DMS153 (cell line): Measurements from ENCODE around the gene CTR9.

Source experiments
- DNase-seq: peaks from one replicate; lab custom pipeline; 2025; lab: John Stamatoyannopoulos, UW

The CTR9 gene

DNA sequence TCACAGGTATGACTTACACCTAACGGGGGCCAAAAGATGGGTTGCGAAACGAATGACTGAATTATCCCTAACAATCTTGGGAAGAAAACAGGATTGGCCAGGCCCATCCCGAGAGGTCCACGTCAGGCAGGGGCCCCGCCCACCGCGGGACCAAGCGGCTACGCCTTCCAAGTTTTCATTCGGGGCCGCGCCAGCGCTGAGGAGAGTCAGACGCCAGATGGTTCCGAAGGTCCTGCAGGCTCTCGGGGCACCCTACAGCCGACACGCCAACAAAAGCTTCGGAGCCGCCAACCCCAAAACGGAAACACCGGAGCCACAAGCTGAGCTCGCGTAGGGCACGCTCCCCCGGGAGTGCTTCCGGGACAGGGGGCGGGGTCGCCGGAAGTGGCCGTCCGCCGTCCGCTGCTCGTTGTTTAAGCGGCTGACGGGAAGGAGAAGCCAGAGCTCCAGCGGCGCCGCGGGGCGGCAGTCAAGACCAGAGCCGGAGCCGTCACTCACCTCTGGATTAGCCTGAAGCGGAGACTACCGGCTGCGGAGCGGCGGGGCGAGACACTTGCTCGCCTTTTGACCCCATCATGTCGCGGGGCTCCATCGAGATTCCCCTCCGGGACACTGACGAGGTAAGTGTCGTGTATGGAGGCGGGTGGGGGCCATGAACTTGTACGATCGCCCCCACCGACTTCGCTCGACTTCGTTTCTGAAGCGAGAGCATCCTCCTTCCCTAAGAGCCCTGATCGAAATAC, at the start of gene CTR9:
CTR9 (plus strand) TSS at position 409 of the 743 bp plus-strand sequence; CDS start at position 576, 167 bp downstream.
- peak; percentile 92 for DNase-seq

DNA sequence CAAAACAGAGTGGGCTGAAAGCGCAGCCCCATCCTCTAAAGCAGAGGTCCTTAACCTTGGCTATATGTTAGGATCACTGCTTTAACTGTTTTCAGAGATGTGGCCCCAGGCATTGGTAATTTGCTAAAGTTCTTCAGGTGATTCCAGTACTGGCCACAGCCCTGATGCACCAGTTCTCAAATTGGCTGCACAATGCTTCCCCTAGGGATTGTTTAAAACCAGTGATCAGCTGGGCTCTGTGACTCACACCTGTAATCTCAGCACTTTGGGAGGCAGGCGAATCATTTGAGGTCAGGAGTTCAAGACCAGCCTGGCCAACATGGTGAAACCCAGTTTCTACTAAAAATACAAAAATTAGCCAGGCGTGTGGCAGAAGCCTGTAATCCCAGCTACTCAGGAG, 49.1 kb upstream of the CTR9 start:
- DNase-seq = no peak

DNA sequence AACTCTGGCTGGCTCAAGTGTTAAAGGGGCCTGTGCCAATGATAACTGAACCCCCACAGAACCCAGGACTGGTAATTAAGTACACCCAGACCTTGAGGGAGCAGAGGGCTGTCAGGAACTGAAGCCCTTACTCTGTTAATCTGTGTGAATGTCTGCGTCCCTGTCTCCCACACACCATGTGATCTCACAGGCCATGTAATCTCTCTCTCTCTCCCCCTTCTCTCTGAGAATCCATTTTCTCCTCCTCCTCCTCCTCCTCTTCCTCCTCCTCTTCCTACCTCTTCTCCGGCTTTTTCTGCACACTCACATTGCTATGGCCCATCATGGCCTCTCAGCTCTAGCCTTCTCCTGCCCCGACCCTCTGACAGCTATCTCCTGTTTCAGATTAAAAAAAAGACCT, 42.9 kb upstream of the CTR9 start:
- DNase-seq = no peak

DNA sequence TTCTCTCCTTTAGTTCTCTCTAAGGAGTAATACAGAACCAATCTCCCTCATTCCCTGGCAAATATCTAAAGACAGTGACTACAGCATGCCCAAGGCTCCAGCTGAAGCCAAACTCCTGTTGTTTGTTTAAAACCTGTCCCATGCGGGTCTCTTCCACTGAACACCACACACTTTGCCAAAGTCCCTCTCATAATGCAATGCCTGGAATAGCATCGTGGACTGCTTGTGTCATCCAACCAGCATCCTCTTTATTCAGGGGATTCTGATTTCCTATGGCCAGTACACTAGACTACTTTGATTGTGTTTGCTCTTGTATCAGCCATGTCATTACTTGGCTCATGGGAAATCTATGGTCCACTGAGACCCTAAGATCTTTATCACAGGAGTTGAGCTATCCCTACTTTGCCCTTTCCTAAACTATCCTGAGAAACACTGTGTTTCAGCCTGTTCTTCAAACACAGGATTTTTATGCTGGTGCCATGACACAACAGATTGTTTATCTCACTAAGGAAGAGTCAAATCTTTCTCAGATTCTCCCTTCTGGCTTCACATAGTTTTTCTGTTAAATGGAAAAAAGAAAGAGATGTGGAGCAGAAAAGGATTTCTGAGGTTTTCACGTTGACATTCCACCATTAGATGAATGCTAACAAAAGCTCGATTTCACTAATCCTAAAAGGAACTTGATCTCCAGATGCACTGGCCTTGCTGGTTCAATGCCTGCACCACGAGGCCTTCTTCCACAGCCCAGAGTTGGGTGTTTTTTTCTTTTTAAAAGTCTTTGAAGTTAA, 41.6 kb upstream of the CTR9 start:
- no peak for DNase-seq

DNA sequence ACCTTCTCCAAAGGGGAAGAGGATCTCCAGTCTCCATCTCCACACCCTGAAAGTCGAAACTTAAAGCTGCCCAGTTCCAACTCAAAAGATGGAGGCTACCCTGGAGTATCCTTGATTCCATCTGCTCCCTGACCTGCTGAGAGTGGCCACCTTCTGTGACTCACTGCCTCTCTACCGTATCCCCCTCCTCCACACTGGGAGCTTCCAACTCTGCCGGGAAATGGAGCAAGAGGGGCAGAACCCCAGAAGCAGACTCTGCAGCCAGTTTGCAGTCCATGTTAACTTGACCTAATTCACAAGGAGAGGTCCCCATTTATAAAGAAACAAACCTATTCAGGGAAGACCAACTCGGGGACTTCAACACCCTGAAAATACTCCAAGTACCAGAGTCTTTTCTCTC, 35.5 kb upstream of the CTR9 start:
- DNase-seq = no peak

DNA sequence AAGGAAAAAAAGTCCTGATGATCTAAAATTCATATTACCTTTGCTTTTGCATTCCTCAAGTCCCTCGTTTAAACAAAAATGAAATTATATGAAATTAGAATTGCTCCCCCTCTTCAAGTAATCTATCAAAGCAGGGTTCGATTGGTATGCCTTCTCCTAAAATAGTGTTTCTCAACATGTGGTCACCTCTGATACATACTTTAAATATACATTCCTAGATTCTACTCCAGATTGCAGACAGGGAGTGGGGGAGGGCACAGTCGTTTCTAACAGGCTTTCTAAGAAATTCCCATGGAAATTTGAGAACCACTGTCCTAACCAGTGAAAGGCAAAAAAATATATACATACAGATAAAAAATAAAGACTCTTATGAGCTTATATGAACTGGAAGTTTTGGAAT, 34.9 kb upstream of the CTR9 start:
- no peak for DNase-seq

DNA sequence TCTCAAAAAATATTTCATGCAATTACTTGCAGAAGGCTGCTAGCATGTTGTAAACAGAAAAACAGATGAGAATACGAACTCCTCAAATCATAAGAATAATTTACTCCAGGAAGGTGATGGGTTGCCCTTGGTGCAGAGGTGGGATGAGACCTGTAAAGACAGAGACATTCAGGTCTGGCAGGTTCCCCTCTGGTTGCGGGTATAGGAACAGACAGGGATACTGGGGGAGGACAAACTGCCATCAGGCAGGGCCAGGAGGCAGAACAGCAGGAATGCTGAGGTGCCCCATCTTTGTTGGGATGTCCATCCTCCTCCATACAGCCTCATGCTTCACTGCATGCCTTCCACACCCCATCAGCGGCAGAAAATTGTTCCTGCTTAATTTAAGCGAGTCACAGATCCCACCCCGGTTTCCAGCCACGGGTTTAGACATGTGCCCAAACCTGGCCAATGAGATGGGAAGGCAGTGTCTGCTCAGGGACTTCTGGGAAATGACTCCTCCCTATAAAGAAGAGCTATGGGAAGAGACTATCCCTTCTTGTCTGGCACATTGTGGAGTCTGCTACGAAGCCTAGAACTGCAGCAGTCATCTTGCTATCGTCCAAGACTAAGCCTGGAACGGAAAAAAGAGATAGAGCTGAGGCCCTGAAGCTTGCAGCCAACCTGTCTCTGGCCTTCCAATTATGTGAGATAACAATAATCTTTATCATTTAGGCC, 34.3 kb upstream of the CTR9 start:
- DNase-seq = no peak

DNA sequence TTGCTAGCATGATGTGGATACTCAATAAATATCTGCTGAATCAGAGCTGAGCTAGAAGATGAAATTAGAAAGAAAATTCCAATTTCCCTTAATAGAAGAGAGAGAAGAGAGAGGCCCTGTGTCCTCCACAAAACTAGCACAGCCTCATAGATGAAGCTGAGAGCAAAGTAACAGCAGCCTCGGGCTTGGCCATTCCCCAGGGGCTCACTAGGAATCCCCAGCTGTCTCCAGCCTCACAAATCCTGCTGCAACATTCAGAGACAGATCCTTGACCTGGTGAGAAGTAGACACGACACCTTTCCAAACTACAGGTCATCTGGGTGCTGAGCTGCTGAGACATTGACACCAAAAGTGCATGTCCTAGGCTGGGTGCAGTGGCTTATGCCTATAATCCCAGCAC, 31.4 kb upstream of the CTR9 start:
- DNase-seq = no peak

DNA sequence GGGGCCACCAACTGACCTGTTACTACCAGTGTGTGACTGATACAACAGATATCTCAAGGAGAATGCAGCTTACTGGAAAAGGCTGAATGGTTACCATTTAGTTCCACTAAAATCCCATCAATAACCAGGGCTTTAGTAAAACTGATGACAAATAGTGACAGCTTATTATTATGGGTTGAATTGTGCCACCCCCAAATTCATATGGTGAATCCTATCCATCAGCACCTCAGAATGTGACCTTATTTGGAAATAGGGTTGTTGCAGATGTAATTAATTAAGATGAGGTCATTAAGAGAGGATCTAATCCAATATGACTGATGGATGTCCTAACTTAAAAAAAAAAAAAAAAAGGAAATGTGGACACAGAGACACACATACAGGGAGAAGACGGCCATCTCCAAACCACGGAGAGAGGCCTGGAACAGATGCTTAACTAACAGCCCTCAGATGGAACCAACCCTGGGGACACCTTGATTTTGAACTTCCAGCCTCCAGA, 30.1 kb upstream of the CTR9 start:
- no peak for DNase-seq

DNA sequence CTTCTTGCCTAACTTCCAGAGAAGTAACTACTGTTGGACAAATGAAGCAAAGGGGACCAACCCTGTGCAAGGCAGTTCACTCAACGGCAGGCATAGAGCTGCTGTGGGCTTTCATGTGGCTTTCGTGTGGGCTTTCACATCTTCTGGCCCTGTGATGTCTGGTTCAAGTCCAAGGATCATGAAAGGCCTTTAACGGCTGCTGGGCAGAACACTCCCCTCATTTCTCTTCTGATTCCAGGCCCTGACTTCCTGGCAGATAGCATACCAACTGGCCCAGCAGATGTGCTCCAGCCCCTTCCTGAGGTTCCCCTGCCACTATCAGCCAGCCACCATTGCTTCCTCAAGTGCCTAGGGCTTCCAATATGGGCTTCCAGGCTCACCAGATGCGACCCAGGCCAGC, 28.7 kb upstream of the CTR9 start:
- no peak for DNase-seq

DNA sequence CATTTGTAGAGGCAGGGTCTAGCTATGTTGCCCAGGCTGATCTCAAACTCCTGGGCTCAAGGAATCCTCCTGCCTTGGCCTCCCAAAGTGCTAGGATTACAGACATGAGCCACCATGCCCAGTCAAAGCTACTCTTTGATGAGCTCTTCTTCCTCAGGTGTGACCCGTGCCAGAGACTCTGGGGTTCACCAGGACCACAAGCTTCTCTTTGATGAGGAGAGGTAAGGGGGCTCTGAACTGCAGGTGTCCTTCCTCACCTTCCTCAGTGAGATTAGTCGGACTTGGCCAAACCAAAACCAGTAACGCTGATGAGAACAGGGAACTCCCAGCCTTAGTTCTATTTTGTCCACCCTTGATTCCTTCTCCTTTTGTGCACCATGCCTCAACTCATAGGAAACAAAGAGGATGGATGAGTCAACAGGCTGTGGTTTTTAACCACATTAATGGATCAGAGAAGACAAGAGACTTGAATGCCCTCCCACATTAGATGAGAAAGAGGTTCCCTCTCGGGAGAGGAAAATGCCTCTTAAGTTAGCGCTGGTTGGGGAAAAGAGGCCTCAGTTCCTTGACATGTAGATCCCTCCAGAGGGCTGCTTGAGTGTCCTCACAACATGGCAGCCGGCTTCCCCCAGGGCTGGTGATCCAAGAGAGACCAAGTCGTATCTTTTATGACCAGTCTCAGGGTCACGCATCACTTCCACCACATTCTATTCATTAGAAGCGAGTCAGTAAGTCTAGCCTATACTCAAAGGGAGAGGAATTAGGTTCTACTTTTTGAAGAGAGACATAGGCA, 25.7 kb upstream of the CTR9 start:
- DNase-seq = no peak

DNA sequence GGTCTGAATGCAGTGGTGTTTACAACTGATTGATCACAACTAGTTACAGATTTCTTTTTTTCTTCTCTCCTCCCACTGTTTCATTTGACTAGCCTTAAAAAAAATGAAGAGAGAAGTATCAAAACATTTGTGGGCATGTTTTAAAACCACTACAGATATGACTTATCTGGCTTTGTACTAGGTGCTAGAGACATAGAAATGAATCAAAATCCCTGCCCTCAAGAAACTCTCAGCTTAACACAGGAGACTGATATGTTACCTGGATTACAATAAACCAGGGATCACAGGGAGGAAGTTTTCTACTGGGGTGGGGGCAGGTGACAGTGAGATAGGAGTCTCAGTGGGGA, 25.2 kb upstream of the CTR9 start:
- no peak for DNase-seq

DNA sequence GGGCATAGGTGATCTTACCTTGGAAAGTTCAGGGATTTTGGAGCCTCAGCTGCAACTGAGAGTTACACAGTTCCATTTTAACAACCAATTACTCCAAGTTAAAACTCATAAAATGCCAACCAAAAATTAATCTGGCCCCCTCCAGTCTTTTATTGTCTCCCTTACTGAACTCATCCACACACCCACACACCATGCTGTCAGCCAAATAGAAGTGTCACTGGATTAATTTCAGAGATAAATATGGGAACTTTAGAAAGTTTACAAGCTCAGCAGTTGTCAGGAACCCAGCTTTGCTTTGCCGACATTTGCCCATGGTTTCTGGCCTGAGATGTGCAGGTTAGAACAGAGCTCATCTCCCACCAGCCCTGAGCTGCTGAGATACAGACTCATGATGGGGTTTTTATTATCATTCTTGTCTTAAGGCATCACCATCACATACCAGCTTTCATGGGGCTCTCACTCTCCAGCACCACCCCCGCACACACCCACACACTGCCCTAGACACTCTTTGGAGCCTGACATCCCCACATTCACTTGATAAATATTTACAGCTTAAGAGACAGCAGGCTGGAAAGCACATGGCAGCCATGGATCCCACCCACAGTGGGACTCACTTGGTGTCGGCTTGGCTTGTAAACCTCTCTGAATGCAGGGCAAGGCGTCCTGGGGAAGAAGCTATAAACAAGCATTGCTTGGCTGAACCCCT, 23.7 kb upstream of the CTR9 start:
- DNase-seq = no peak

DNA sequence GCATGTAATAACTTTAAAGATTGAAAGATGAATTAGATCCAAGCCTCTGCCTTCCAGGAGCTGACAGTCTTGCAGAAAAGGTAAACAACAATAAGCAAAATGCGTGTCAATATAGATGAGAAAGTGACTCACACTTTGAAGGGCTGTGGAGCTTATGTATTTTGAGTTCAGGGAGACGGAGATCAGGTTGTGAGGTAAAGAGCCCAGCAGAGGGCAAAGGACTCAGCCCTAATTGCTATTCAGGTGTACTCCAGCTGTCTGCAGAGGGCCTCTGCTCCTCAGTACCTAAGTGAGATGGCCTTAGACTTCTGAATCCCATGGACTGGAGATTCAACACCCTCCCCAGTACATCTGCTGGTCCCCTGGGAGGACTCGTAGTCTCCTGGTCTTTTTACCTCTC, 22.9 kb upstream of the CTR9 start:
- DNase-seq = no peak

DNA sequence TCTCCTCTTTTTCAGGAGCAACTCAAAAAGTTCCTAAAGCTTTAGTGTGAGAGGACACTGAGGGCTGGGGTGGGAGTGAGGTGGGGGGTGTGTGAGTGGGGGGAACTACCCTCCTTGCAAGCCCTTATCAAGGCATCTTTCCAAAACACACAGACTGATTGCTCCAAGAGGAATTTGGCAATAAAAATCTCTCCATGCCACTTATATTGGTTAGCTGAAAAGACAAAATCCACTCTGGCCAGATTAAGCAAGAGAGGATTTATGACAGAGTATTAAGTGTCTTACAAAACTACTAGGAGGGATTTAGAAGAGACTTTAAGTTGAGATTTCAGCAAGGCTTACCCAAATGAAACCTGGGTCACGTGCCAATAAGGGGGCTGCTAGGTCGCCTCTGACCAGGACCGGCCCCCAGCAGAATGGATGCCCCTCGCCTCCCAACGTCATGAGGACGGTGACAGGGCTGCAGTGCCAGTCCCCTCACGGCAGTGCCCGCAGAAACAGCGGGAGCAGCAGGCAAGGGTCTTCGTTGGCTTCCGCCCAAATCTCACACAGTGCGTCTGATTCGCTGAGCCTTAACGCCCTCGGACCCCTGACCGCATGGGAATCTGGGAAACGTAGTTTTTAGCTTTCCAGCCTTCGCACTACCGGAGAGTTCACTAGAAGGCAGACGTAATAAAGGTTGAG, 22.1 kb upstream of the CTR9 start:
- no peak for DNase-seq

DNA sequence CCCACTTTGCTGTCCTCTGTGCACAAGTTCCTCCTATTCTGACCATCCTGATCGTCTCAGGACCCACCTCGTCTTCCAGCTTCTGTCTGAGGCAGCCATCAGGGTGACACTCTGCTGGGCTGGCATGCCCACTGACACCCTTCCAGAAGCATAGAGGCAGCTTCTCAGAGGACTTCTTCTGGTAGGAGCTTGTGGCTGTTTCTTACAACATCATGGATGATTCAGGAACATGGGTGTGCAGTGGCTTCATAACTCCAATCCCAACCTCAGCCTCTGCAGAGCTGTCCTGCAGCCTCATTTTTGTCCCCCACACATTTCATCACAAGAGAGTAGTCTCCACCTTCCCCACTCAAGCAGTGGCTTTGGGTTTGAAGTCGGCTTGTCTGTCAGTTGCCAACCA, 20.9 kb upstream of the CTR9 start:
- DNase-seq = no peak

DNA sequence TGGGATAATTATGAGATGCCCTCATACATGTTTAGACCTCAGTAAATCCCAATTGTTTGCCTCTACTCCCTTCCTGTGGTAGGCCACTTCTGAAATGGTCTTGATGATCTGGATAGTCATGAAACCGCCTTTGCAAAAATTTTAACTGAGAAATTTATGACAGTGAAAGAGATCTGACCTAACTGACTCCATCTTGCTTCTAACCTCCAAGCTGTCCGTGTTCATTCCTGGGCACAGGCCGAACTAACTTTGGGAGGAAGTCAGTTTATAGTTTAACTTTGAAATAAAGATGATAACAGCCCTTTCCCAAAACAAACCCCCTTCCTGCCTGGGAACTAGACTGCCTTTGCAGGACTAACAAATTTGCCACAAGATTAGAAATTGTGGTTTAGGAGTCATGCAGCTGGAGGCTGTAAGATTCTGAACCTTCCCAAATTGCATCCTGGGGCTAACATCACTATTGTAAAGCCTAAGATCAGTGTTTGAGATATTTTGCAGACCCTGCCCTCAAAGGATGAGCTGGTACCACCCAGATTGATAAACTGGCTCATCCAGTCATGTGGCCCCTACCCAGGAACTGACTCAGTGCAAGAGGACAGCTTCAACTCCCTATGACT, 19.9 kb upstream of the CTR9 start:
- no peak for DNase-seq

DNA sequence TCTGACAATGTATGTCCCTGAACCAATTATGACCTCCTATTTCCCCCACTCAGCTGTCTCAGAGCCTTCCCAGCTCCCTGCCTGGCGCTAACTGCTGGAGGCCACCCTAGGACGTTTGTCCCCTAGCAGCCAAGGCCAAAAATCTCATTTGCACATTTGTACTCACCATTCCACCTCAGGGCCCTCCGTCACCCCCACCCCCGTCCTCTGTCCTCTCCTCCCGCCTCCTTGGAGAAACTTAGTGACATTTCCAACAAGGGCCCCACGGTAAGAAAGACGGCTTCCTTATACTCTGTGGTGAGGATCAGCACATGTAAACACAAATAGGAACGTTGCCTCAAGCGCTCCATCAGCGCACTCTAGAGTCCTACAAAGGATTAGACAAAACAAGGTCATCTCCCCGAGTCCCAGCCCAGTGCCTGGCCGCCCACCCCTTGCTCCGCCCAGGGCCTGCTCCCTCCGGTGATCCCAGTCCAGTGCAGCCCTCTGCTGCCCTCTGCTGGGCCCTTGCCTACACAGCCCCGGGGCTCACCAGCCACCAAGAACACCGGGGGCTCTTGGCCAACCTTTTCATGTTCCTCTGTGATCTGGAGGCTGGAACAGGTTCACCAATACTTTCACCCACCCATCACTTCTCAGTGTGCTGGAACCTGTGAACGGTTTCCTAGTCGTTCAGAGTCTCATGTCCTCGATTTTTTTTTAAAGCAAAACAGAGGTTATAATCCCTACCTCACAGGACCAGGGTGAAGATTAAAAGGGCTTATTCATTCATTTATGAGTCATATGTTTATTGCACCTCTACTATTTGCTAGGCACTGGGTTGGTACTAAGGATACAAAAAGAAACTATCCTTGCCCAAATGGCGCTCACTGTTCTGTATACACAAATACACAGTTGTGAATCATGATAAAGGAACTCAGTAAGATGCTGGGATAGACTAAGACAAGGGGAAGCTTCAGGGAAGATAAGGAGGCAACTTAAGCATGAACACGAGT, 15.3 kb upstream of the CTR9 start:
- DNase-seq = peak; percentile 85
